Caco-2 (cell line): ENCODE data around the gene SLC30A1. TPM values are rescaled to one million over a fixed set of nuclear protein-coding genes. Genes with fewer than 3 reads are reported as not detected.

Experiments
- BruUV-seq: library from RNA; stranded (reverse); fragments of 400-500 nt; replicated peaks from 2 replicates; lab custom pipeline; 2021; lab: Mats Ljungman, UMichigan
- CTCF ChIA-PET: fragments of 300-600 bp; sonication (Branson Sonifier 250); formaldehyde crosslinking; loops from one replicate; lab custom pipeline; 2022; ENCODE audit warnings: antibody characterized with exemption; lab: Charles Lee
- POLR2A ChIA-PET: fragments of 300-600 bp; sonication (Branson Sonifier 250); formaldehyde crosslinking; loops from one replicate; lab custom pipeline; 2022; ENCODE audit warnings: antibody characterized with exemption; lab: Charles Lee
- DNase-seq, 2 experiments: peaks; one replicate each; pipeline versions ENCODE4 v3.0.0 to v3.0.0-alpha.2; 2020 to 2022
- H3K27me3 ChIP-seq: replicated peaks from 2 replicates; pipeline ENCODE4 v1.6.0; 2011; ENCODE audit warnings: low read length; ENCODE audit not compliant: control insufficient read depth, insufficient read depth
- H3K36me3 ChIP-seq: 2 replicates; pipeline ENCODE4 v1.5.1; 2011; ENCODE audit warnings: low read length; ENCODE audit not compliant: control insufficient read depth, insufficient read depth
- H3K4me1 ChIP-seq: fragments of 250-450 bp; sonication (Bioruptor Pico); 2 replicates; pipeline ENCODE4 v1.5.1; 2020; ENCODE audit warnings: mild to moderate bottlenecking
- H3K4me3 ChIP-seq: 2 replicates; pipeline ENCODE4 v1.5.1; 2011; ENCODE audit warnings: low read depth, mild to moderate bottlenecking, control low read depth, low read length
- H3K9me3 ChIP-seq: fragments of 250-450 bp; sonication (Bioruptor Pico); 2 replicates; pipeline ENCODE4 v1.5.1; 2020; ENCODE audit warnings: mild to moderate bottlenecking, moderate library complexity
- H3K27ac Mint-ChIP-seq: one replicate; pipeline ENCODE4 v1.8.0; 2022; ENCODE audit warnings: mixed read lengths; ENCODE audit not compliant: unreplicated experiment
- H3K27me3 Mint-ChIP-seq: one replicate; pipeline ENCODE4 v1.8.0; 2022; ENCODE audit warnings: mixed read lengths; ENCODE audit not compliant: insufficient read depth, unreplicated experiment
- H3K36me3 Mint-ChIP-seq: one replicate; pipeline ENCODE4 v1.8.0; 2022; ENCODE audit warnings: mild to moderate bottlenecking, mixed read lengths; ENCODE audit not compliant: insufficient read depth, unreplicated experiment
- H3K4me1 Mint-ChIP-seq: one replicate; pipeline ENCODE4 v1.8.0; 2022; ENCODE audit warnings: low read depth, mixed read lengths; ENCODE audit not compliant: unreplicated experiment
- H3K4me3 Mint-ChIP-seq: one replicate; pipeline ENCODE4 v1.8.0; 2022; ENCODE audit warnings: mild to moderate bottlenecking, moderate library complexity, mixed read lengths; ENCODE audit not compliant: unreplicated experiment
- H3K9me3 Mint-ChIP-seq: one replicate; pipeline ENCODE4 v1.8.0; 2022; ENCODE audit warnings: mixed read lengths; ENCODE audit not compliant: unreplicated experiment
- CTCF ChIP-seq, 2 experiments: fragments of 200-600 bp in 1 of 2; IDR thresholded peaks; 1 replicate in 1 of 2; 2 replicates in 1 of 2; pipeline versions ENCODE4 v1.5.1 to v1.8.0; 2011 to 2022; ENCODE audit warnings: antibody characterized with exemption in 1 of 2, control low read depth in 1 of 2, inconsistent platforms in 1 of 2, low read depth in 1 of 2, low read length in 1 of 2, mild to moderate bottlenecking in 1 of 2, moderate library complexity in 1 of 2; ENCODE audit not compliant: insufficient read depth in 1 of 2, severe bottlenecking in 1 of 2, unreplicated experiment in 1 of 2
- intact Hi-C: fragments of 100-400 bp; cut with micrococcal nuclease; formaldehyde crosslinking; loops from one replicate; pipeline ENCODE4 v1.10.0; 2022; ENCODE audit not compliant: unreplicated experiment
- total RNA-seq: library from RNA; stranded (reverse); gene quantifications from 2 replicates; pipeline ENCODE4 v1.2.3, GENCODE V29; 2022

The SLC30A1 gene
- total RNA-seq, 1 experiment from 2014 or later, result 26.6 TPM

- H3K27me3 Mint-ChIP-seq, result no peaks in the 10 kb centered on the region
- CTCF ChIA-PET, result no interaction called here
- intact Hi-C loops, result no loop called here
- no TSS peak for BruUV-seq
- Histone ChIP-seq H3K4me3 (no peak overlapping the region), H3K27me3 (no peaks in the 10 kb centered on the region), H3K36me3 (no peaks in the 10 kb centered on the region), H3K4me1 (peaks cover 17% of the 10 kb centered on the region), H3K9me3 (no peaks in the 10 kb centered on the region)
- no peaks in the 10 kb centered on the region for H3K9me3 Mint-ChIP-seq
- TF ChIP-seq CTCF (IDR thresholded peaks at IDR 0.05; ENCODE audit: insufficient read depth in 1 of 2, low read depth in 1 of 2, low read length in 1 of 2, severe bottlenecking in 1 of 2, unreplicated experiment in 1 of 2), result no peak
- POLR2A ChIA-PET, result no interaction called here
- no peaks in the 10 kb centered on the region for H3K36me3 Mint-ChIP-seq
- no peak for DNase-seq
- no peak overlapping the region for H3K4me3 Mint-ChIP-seq
- no peak overlapping the region for H3K27ac Mint-ChIP-seq
- H3K4me1 Mint-ChIP-seq, result no peaks in the 10 kb centered on the region
These were observed 56.2 kb downstream of the SLC30A1 start for GRCh38 chr1:211522804-211523203.

Other genes starting within 250 kb of the SLC30A1 start
- gene RD3, start 87.0 kb downstream of the SLC30A1 start, total RNA-seq, result not detected in 2 replicates
- 32.1 and 34.7 TPM in 2 replicates for gene NEK2, start 96.5 kb upstream of the SLC30A1 start, total RNA-seq